ENCODE results near the gene TRIM47. TPM values are rescaled to one million over a fixed set of nuclear protein-coding genes. Genes with fewer than 3 reads are reported as not detected.

TRIM47 gene
- total and polyA plus RNA-seq, 2 of the 13 experiments (the other 11 are each of a cell fraction or from before 2014, with no cell fraction given) = 33.5 to 82.0 TPM

GRCh38 chr17:75896415-75897159 lies 18.2 kb upstream of the TRIM47 start, which contains the start of gene TRIM65 (continued):
- TF ChIP-seq, protein P1, sequence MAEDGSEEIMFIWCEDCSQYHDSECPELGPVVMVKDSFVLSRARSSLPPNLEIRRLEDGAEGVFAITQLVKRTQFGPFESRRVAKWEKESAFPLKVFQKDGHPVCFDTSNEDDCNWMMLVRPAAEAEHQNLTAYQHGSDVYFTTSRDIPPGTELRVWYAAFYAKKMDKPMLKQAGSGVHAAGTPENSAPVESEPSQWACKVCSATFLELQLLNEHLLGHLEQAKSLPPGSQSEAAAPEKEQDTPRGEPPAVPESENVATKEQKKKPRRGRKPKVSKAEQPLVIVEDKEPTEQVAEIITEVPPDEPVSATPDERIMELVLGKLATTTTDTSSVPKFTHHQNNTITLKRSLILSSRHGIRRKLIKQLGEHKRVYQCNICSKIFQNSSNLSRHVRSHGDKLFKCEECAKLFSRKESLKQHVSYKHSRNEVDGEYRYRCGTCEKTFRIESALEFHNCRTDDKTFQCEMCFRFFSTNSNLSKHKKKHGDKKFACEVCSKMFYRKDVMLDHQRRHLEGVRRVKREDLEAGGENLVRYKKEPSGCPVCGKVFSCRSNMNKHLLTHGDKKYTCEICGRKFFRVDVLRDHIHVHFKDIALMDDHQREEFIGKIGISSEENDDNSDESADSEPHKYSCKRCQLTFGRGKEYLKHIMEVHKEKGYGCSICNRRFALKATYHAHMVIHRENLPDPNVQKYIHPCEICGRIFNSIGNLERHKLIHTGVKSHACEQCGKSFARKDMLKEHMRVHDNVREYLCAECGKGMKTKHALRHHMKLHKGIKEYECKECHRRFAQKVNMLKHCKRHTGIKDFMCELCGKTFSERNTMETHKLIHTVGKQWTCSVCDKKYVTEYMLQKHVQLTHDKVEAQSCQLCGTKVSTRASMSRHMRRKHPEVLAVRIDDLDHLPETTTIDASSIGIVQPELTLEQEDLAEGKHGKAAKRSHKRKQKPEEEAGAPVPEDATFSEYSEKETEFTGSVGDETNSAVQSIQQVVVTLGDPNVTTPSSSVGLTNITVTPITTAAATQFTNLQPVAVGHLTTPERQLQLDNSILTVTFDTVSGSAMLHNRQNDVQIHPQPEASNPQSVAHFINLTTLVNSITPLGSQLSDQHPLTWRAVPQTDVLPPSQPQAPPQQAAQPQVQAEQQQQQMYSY (CRISPR knock-in tag; IDR thresholded peaks at IDR 0.05) = peak; percentile 23; the same call in 1 of the 2 replicates
- TF ChIP-seq ZNF432 (CRISPR knock-in tag; IDR thresholded peaks at IDR 0.05; ENCODE audit: borderline replicate concordance) = no peak
- TF ChIP-seq ZNF770 (CRISPR knock-in tag; IDR thresholded peaks at IDR 0.05) = no peak
- TF ChIP-seq KLF9 (CRISPR knock-in tag; IDR thresholded peaks at IDR 0.05; ENCODE audit: low read depth) = no peak
- TF ChIP-seq, protein P2, sequence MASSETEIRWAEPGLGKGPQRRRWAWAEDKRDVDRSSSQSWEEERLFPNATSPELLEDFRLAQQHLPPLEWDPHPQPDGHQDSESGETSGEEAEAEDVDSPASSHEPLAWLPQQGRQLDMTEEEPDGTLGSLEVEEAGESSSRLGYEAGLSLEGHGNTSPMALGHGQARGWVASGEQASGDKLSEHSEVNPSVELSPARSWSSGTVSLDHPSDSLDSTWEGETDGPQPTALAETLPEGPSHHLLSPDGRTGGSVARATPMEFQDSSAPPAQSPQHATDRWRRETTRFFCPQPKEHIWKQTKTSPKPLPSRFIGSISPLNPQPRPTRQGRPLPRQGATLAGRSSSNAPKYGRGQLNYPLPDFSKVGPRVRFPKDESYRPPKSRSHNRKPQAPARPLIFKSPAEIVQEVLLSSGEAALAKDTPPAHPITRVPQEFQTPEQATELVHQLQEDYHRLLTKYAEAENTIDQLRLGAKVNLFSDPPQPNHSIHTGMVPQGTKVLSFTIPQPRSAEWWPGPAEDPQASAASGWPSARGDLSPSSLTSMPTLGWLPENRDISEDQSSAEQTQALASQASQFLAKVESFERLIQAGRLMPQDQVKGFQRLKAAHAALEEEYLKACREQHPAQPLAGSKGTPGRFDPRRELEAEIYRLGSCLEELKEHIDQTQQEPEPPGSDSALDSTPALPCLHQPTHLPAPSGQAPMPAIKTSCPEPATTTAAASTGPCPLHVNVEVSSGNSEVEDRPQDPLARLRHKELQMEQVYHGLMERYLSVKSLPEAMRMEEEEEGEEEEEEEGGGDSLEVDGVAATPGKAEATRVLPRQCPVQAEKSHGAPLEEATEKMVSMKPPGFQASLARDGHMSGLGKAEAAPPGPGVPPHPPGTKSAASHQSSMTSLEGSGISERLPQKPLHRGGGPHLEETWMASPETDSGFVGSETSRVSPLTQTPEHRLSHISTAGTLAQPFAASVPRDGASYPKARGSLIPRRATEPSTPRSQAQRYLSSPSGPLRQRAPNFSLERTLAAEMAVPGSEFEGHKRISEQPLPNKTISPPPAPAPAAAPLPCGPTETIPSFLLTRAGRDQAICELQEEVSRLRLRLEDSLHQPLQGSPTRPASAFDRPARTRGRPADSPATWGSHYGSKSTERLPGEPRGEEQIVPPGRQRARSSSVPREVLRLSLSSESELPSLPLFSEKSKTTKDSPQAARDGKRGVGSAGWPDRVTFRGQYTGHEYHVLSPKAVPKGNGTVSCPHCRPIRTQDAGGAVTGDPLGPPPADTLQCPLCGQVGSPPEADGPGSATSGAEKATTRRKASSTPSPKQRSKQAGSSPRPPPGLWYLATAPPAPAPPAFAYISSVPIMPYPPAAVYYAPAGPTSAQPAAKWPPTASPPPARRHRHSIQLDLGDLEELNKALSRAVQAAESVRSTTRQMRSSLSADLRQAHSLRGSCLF (CRISPR knock-in tag; IDR thresholded peaks at IDR 0.05; ENCODE audit: borderline replicate concordance) = no peak
- TF ChIP-seq RELA (CRISPR knock-in tag; IDR thresholded peaks at IDR 0.05) = no peak
- no peak for TF ChIP-seq DPF2 (CRISPR knock-in tag; IDR thresholded peaks at IDR 0.05; ENCODE audit: borderline replicate concordance, low read depth)
- TF ChIP-seq, protein P3, sequence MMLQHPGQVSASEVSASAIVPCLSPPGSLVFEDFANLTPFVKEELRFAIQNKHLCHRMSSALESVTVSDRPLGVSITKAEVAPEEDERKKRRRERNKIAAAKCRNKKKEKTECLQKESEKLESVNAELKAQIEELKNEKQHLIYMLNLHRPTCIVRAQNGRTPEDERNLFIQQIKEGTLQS (CRISPR knock-in tag; IDR thresholded peaks at IDR 0.05) = peak; percentile 70
- peak; percentile 25; the same call in 1 of the 2 replicates for TF ChIP-seq ETV6 (CRISPR knock-in tag; conservative IDR thresholded peaks at IDR 0.05)
- TF ChIP-seq, protein P4, sequence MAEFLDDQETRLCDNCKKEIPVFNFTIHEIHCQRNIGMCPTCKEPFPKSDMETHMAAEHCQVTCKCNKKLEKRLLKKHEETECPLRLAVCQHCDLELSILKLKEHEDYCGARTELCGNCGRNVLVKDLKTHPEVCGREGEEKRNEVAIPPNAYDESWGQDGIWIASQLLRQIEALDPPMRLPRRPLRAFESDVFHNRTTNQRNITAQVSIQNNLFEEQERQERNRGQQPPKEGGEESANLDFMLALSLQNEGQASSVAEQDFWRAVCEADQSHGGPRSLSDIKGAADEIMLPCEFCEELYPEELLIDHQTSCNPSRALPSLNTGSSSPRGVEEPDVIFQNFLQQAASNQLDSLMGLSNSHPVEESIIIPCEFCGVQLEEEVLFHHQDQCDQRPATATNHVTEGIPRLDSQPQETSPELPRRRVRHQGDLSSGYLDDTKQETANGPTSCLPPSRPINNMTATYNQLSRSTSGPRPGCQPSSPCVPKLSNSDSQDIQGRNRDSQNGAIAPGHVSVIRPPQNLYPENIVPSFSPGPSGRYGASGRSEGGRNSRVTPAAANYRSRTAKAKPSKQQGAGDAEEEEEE (CRISPR knock-in tag; IDR thresholded peaks at IDR 0.05; ENCODE audit: borderline replicate concordance) = no peak
- TF ChIP-seq ZNF350 (CRISPR knock-in tag; IDR thresholded peaks at IDR 0.05; ENCODE audit: borderline replicate concordance, low read depth) = no peak

All from HepG2 (cell line).